Measurements from ENCODE around the gene PROM1.

The PROM1 gene

DNA sequence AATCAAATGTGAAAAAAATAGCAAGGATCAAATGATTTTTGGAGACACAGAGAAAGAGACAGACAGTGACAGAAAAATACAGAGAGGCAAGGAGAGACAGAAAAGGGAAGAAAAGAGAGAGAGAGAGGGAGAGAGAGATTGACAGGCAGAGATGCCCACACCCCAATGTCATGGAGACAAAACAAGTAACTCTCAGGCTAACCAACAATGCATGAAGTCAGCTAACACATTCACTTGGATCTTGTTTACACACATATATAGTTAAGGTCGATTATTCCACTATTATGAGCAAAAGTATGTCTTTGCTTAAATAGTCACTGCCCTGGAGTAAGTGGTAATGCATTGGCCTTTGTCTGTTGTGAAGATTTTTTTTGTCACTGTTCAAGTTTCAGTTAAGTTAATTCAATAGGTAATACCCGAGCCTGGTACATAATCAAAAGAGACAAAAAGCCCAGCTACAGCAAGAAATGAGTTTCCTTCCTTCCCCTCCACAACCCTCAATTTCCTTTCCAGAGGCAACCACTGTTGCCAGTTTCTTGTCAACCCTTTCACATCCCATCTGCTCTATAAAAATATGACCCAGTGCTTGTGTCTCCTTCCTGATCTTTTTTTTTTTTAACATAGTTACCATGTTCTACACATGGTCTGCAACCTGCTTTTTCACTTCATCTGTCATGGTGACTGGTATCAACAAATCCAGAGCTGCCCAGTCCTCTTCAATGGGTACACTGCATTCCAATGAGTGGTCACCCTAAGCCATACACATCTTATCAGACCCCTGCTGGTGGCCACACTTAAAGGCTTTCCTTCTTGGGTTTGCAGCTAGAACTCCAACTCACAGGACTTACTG lies 52.1 kb downstream of the PROM1 start:
- peak overlapping the region; percentile 71 for H3K9ac ChIP-seq (ENCODE audit: low read depth, low read length, poor library complexity, severe bottlenecking)
- H3K9me3 ChIP-seq (ENCODE audit: insufficient read depth, low read depth, low read length), result no peaks in the 10 kb centered on the region
- H3K27me3 ChIP-seq (ENCODE audit: insufficient read depth, low read length, poor library complexity, severe bottlenecking), result no peaks in the 10 kb centered on the region
- no peaks in the 10 kb centered on the region for H3K36me3 ChIP-seq (ENCODE audit: insufficient read depth, low read length)
- H3K79me2 ChIP-seq (ENCODE audit: insufficient read depth, low read length), result no peaks in the 10 kb centered on the region
- H3K9me2 ChIP-seq (replicated peaks; ENCODE audit: low read depth, low read length), result no peaks in the 10 kb centered on the region
- peak overlapping the region; percentile 62 for H3K4me3 ChIP-seq (ENCODE audit: low read length, poor library complexity, severe bottlenecking)
- H3F3A ChIP-seq (ENCODE audit: low read depth), result peaks cover 11% of the 10 kb centered on the region
- no peaks in the 10 kb centered on the region for H4K20me1 ChIP-seq (ENCODE audit: insufficient read depth, low read length, poor library complexity, severe bottlenecking)
- peaks cover 62% of the 10 kb centered on the region for H3K4me1 ChIP-seq (ENCODE audit: insufficient read depth, low read length, poor library complexity, severe bottlenecking)
- TF ChIP-seq, protein P1, sequence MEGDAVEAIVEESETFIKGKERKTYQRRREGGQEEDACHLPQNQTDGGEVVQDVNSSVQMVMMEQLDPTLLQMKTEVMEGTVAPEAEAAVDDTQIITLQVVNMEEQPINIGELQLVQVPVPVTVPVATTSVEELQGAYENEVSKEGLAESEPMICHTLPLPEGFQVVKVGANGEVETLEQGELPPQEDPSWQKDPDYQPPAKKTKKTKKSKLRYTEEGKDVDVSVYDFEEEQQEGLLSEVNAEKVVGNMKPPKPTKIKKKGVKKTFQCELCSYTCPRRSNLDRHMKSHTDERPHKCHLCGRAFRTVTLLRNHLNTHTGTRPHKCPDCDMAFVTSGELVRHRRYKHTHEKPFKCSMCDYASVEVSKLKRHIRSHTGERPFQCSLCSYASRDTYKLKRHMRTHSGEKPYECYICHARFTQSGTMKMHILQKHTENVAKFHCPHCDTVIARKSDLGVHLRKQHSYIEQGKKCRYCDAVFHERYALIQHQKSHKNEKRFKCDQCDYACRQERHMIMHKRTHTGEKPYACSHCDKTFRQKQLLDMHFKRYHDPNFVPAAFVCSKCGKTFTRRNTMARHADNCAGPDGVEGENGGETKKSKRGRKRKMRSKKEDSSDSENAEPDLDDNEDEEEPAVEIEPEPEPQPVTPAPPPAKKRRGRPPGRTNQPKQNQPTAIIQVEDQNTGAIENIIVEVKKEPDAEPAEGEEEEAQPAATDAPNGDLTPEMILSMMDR (conservative IDR thresholded peaks at IDR 0.05; ENCODE audit: low read length), result peak; percentile 33; the same call in 1 of the 2 replicates
- no peak for TF ChIP-seq EZH2phosphoT487 (IDR thresholded peaks at IDR 0.05; ENCODE audit: borderline replicate concordance)
- H3K4me2 ChIP-seq (ENCODE audit: low read depth, low read length, poor library complexity, severe bottlenecking), result peak overlapping the region; percentile 83
- H2AFZ ChIP-seq (ENCODE audit: low read length), result peak overlapping the region; percentile 67

DNA sequence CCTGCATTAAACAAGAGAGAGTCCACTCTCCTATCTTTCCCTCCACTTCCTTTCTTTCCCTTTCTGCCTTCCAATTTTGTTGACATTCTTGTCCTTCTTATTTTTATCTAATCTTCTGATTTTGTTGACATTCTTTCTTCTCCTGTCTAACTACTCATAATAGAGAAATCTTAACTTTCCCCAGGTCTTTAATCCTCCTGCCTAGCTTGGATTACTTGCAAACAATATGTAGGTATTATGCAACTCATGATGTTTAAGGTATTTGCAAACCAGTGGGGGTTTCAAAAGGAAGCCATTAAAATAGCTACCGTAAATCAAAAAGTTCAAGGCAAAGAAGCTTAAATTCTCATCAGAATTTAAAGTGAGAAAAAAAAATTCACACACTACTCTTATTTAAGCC lies 53.9 kb downstream of the PROM1 start:
- Histone ChIP-seq H3K36me3 (ENCODE audit: insufficient read depth, low read length) (no peaks in the 10 kb centered on the region), H3K9ac (ENCODE audit: low read depth, low read length, poor library complexity, severe bottlenecking) (peak overlapping the region; percentile 13), H2AFZ (ENCODE audit: low read length) (peak overlapping the region; percentile 23; the same call in 1 of the 2 replicates), H4K20me1 (ENCODE audit: insufficient read depth, low read length, poor library complexity, severe bottlenecking) (no peaks in the 10 kb centered on the region), H3K9me2 (replicated peaks; ENCODE audit: low read depth, low read length) (no peaks in the 10 kb centered on the region), H3K4me1 (ENCODE audit: insufficient read depth, low read length, poor library complexity, severe bottlenecking) (peaks cover 60% of the 10 kb centered on the region), H3K4me2 (ENCODE audit: low read depth, low read length, poor library complexity, severe bottlenecking) (peak overlapping the region; percentile 83), H3K79me2 (ENCODE audit: insufficient read depth, low read length) (no peaks in the 10 kb centered on the region), H3F3A (ENCODE audit: low read depth) (peaks cover 11% of the 10 kb centered on the region), H3K27me3 (ENCODE audit: insufficient read depth, low read length, poor library complexity, severe bottlenecking) (no peaks in the 10 kb centered on the region), H3K4me3 (ENCODE audit: low read length, poor library complexity, severe bottlenecking) (no peak overlapping the region), H3K9me3 (ENCODE audit: insufficient read depth, low read depth, low read length) (no peaks in the 10 kb centered on the region)
- TF ChIP-seq, protein P1 (conservative IDR thresholded peaks at IDR 0.05; ENCODE audit: low read length), result no peak
- no peak for TF ChIP-seq EZH2phosphoT487 (IDR thresholded peaks at IDR 0.05; ENCODE audit: borderline replicate concordance)

DNA sequence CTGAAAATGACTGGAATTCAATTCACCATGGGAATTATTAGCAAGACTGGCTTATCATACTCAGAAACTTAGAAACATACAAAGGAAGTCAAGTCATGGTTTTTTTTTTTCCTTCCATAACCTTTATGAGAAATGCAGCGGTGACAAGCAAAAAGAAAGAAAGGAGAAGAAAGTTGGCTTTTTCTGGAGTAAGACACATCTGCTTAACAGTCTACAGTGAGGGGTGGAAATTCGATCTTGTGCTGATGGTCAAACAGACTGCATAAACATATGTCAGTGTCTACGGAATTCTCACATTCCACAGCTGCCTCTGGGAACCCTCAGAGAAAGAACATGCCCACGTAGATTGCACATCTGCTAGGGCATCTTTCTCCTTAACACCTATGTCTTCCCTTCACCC lies 54.6 kb downstream of the PROM1 start:
- H3K36me3 ChIP-seq (ENCODE audit: insufficient read depth, low read length), result no peaks in the 10 kb centered on the region
- H3K9me2 ChIP-seq (replicated peaks; ENCODE audit: low read depth, low read length), result no peaks in the 10 kb centered on the region
- TF ChIP-seq EZH2phosphoT487 (IDR thresholded peaks at IDR 0.05; ENCODE audit: borderline replicate concordance), result no peak
- TF ChIP-seq, protein P1 (conservative IDR thresholded peaks at IDR 0.05; ENCODE audit: low read length), result no peak
- H3K4me2 ChIP-seq (ENCODE audit: low read depth, low read length, poor library complexity, severe bottlenecking), result peak overlapping the region; percentile 83
- H3K9me3 ChIP-seq (ENCODE audit: insufficient read depth, low read depth, low read length), result no peaks in the 10 kb centered on the region
- H3K4me3 ChIP-seq (ENCODE audit: low read length, poor library complexity, severe bottlenecking), result no peak overlapping the region
- peak overlapping the region; percentile 13 for H3K9ac ChIP-seq (ENCODE audit: low read depth, low read length, poor library complexity, severe bottlenecking)
- no peaks in the 10 kb centered on the region for H3K27me3 ChIP-seq (ENCODE audit: insufficient read depth, low read length, poor library complexity, severe bottlenecking)
- H2AFZ ChIP-seq (ENCODE audit: low read length), result peak overlapping the region; percentile 23; the same call in 1 of the 2 replicates
- peaks cover 60% of the 10 kb centered on the region for H3K4me1 ChIP-seq (ENCODE audit: insufficient read depth, low read length, poor library complexity, severe bottlenecking)
- no peaks in the 10 kb centered on the region for H3K79me2 ChIP-seq (ENCODE audit: insufficient read depth, low read length)
- peaks cover 11% of the 10 kb centered on the region for H3F3A ChIP-seq (ENCODE audit: low read depth)
- no peaks in the 10 kb centered on the region for H4K20me1 ChIP-seq (ENCODE audit: insufficient read depth, low read length, poor library complexity, severe bottlenecking)
